SU-DHL-6 (cell line): ENCODE measurements around the gene FOXB2.

Experiments used
- CTCF ChIP-seq: fragments of 200-600 bp; sonication (generic); IDR thresholded peaks from one replicate; pipeline ENCODE4 v1.5.1; 2017; ENCODE audit warnings: antibody characterized with exemption, mild to moderate bottlenecking, low read length, moderate library complexity; ENCODE audit not compliant: insufficient read depth, poor library complexity, severe bottlenecking
- EZH2phosphoT487 ChIP-seq: fragments of 200-600 bp; sonication (generic), shearing (Covaris generic); conservative IDR thresholded peaks from 2 replicates; pipeline ENCODE4 v1.6.1; 2018; ENCODE audit warnings: mild to moderate bottlenecking, antibody characterized with exemption, low read length, moderate library complexity, mixed read lengths

DNA sequence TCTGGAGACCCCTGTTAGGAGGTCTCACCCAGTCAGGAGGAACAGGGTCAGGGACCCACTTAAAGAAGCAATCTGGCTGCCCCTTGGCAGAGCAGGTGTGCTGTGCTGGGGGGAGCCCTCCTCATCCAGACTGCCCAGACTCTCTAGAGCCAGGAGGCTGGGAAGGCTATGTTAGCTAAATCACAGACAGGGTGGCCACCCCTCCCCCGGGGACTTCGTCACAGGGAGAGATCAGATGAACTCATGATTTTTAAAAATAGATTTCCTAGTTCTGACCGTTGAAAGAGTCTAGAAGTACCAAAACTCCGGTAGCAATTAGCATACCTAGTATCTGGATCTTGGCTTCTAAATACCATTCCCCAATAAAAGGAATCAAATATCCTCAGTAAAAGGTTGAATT is 35.0 kb upstream of the FOXB2 start:
- TF ChIP-seq CTCF: no peak
- no peak for TF ChIP-seq EZH2phosphoT487
